GM19328 (cell line): ENCODE measurements around the gene DNAH12.
"Not testable (repeated sequence)": the region's sequence is repeated elsewhere in the genome, so short reads cannot be mapped to it uniquely, and the experiment has no call there.

Source experiments
- ATAC-seq: cut with Tn5 transposase; IDR thresholded peaks from one replicate; pipeline ENCODE4 v1.9.1; 2021; ENCODE audit warnings: mild to moderate bottlenecking, moderate library complexity; ENCODE audit not compliant: unreplicated experiment

Gene DNAH12

GRCh38 chr3:57335283-57335938, 208.7 kb downstream of the DNAH12 start:
- ATAC-seq = no peak

DNA sequence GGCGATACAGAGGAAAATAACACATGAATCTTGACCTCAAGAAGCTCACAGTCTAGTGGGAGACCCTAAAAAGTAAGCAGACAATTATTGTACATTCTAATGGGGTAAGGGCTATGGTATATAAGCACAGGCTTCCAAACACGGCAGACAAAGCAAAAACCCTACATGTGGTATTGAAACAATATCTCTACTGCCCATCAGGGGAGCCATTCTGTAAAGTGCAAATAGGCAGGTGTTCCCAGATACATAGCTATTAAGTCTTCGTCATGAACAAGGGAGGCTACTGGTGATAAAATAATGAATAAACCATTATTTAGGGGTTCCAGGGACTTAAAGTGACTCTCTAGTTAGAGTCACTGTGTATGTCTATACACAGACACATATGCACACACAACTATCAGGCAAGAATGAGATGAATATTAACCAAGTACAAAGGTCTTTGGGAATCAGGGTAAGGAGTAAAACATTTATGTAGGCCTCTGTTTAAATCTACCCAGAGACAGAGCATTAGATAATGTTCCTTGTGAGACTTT, 213.0 kb downstream of the DNAH12 start:
- ATAC-seq = no peak

- ATAC-seq = not testable (repeated sequence)
These were observed 217.6 kb downstream of the DNAH12 start for GRCh38 chr3:57326498-57326897.

DNA sequence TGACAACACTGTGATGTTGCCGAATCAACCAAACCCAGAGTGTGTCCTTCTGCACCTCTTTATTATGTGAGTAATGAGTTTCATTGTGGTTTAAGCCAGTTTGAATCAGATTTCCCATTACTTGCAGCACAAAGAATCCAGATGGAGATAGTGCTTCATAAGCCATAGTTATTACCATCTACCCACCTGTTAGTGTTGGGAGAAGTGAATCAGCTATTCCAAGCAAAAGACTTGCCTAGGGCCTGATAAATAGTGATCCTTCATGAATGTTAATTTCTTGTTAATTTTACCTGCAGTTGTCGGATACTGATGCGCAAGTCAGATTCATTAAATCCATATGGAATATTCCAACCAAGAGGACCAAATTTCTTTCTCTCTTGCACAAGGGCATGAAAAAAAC, 229.9 kb downstream of the DNAH12 start:
- no peak for ATAC-seq

DNA sequence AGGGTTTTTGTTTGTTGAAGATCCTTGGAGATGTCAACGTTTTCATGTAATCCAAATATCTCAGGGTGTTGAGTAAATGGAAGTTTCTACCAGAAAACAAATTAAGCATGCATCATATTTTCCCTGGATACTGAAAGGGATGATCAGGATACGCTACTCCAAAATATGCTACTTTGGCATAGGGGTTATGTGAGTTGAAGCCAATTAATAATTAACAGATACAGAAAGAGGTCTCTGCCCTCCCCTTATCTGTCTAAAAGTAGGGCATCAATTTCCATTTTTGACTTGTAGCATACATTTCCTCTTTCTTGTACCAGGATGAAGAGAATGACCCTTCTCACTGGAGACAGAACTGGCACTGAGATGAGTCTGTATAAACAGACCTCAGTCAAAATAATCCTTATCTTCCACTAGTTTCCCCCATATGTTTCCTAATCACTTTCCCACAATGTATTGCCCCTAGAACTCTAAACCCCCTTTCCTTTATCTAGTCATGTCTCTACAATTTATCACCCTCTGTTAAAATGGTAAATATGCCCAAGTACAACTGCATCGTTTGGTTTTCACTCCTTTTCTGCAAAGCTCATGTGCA, 234.3 kb downstream of the DNAH12 start:
- no peak for ATAC-seq

DNA sequence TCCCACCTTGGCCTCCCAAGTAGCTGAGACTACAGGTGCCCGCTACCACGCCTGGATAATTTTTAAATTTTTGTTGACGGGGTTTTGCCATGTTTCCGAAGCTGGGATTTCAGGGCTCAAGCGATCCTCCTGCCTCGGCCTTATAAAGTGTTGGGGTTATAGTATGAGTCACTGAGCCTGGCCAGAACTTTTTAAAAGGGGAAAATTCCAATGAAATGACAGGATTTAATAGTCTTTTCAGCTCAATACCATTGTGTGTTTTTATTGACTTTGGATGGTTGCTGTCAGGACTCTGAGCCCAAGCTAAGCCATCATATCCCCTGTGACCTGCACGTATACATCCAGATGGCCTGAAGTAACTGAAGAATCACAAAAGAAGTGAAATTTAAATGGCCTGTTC, 240.6 kb downstream of the DNAH12 start:
- not testable (repeated sequence) for ATAC-seq

DNA sequence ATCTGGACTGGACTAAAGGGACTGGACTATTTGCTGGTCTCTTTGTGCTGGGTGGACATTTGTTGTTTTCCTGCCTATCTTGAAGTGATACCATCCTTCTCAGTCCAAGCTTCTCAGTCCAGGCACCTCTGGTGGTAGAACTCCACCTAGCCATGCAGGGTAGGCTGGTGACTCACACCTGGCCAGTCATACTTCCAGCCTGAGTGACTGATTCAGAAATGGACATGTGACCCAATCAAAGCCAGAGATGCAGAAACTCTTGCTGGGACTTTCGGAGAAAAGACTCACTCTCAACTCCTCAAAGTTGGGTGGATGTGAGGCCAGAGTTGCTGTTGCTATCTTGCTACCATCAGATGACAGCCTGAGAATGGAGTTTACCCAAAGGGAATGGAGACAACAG, 246.1 kb downstream of the DNAH12 start:
- no peak for ATAC-seq

GRCh38 chr3:57292897-57293526, 251.1 kb downstream of the DNAH12 start:
- ATAC-seq = no peak

- no peak for ATAC-seq
These were observed 251.8 kb downstream of the DNAH12 start, which contains the start of gene ASB14 for GRCh38 chr3:57292159-57292896. Gene ASB14 (minus strand): TSS chr3:57292685. CDS start chr3:57292033, 652 bp downstream.

- no peak for ATAC-seq
These were observed 255.7 kb downstream of the DNAH12 start for GRCh38 chr3:57288403-57288802.

- no peak for ATAC-seq
These were observed 256.9 kb downstream of the DNAH12 start for GRCh38 chr3:57287205-57287604.

DNA sequence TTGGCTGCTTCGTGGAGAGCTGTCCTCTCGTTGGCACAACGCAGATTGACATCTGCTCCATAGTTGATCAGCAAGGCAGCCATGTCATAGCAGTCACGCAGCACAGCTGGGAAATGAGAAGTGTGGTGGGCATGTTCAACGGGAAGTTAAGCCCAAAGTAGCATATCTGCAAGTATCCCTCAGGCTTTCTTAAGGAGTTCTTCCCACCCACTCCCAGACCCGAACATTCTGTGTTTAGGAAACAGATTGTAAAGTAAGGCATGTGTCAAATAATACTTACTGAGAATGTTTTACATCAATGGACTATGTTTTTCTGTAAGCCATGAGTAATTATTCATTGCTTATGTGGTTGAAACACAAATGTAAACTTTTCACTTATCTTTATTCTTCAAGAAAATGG, 260.8 kb downstream of the DNAH12 start:
- ATAC-seq = no peak

GRCh38 chr3:57281715-57282114, 262.4 kb downstream of the DNAH12 start:
- no peak for ATAC-seq

DNA sequence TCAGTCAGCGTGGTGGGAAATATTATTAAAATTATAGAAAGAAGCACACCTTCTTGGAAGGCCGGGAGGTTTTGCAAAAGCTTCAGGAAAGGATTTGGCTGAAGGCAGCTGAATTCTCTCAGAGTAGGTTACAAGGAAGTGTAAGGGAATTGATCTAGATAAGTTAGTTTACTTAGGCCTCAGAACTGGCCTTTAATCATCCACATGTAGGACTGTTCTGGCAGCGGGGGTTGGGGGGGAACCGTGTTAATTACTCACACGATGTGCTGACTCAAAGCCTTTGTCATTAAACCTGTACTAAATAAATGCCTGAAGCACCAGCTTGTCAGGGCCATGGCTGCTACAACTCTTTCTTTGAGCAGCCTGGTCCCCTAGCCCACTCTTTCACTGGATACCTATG, 264.5 kb downstream of the DNAH12 start:
- no peak for ATAC-seq

DNA sequence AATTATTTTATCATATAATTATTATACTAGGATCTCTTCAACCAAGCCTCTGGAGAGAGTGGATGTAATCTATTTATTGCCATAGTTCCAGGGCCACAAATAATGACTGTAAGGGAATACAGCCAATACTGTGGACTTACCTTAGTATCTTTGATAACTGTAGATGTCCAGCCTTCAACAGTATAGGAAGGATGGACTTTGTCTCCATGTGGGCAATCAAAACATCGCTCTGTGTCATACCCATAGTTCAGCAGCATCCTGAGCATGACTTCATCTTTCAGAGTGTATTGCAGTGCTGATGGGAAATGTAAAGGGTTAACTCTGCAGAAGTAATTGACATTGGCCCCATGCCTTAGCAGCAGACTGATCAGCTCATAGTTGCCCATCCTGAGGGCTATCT, 265.9 kb downstream of the DNAH12 start:
- ATAC-seq = no peak

DNA sequence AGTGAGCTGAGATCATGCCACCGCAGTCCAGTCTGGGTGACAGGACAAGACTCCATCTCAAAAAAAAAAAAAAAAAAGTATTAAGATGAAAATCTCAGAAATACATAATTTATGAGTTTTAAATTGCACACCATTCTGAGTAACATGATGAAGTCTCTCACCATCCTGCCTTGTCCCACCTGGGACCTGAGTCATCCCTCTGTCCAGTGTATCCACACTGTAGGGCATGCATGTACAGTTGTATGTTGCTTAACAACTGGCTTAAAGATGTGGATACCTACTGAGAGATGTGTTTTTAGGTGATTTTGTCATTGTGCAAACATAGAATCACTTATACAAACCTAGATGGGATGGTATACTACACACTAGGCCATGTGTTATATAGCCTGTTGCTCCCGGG, 268.8 kb downstream of the DNAH12 start:
- no peak for ATAC-seq

- no peak for ATAC-seq
These were observed 269.3 kb downstream of the DNAH12 start for GRCh38 chr3:57274845-57275244.

DNA sequence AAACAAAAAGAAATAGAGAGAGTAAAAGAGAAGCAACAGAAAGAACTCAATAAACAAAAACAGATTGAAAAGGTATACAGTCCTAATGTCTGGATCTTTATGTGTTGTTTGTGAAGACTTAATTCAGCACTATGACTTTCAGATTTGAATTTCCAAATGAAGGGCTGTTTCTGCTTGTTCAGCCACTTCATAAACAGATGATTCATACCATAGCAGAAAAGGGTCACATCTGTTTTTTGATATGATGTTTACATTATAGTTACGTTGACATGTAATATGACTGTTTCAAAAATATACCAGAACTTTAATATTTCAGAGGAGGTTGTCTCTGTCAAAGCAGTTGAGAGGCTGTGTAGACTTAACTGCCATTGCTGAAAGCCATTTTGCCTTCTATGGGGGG, 275.7 kb downstream of the DNAH12 start:
- no peak for ATAC-seq

DNA sequence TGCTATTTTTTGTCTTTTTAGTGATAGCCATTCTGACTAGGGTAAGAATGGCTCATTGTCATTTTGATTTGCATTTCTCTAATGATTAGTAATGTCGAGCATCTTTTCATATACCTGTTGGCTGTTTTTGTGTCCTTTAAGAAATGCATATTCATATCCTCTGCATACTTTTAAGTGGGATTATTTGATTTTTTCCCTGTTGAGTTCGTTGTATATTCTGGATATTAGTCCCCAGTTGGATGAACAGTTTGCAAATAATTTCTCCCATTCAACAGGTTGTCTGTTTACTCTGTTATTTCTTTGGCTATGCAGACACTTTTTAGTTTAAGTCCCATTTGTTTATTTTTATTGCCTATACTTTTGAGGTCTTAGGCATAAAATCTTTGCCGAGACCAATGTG, 282.2 kb downstream of the DNAH12 start:
- no peak for ATAC-seq

- no peak for ATAC-seq
These were observed 283.0 kb downstream of the DNAH12 start for GRCh38 chr3:57261119-57261518.

- no peak for ATAC-seq
These were observed 286.5 kb downstream of the DNAH12 start for GRCh38 chr3:57257678-57258077.
